K562 (cell line): ENCODE measurements around the gene PRTN3. TPM values are rescaled to one million over a fixed set of nuclear protein-coding genes. Genes with fewer than 3 reads are reported as not detected.

Experiments used
- ATAC-seq: fragments of 200-7000 bp; cut with Tn5 transposase; 3 replicates; pipeline ENCODE4 v1.9.1; 2020; ENCODE audit warnings: moderate library complexity
- BruUV-seq: library from RNA; stranded (reverse); fragments of 400-500 nt; replicated peaks from 2 replicates; lab custom pipeline; 2021; lab: Mats Ljungman, UMichigan
- CTCF ChIA-PET: fragments of 300-600 bp; formaldehyde crosslinking; extraction: SDS; loops from one replicate; lab custom pipeline; 2021; ENCODE audit warnings: low intra/inter-chr PET ratio; lab: Yijun Ruan, JAX
- POLR2A ChIA-PET: fragments of 300-600, 350-650 bp; sonication (Branson Sonifier 250); formaldehyde crosslinking; extraction: SDS; loops from one replicate; lab custom pipeline; 2021; ENCODE audit warnings: antibody characterized with exemption, inconsistent platforms; lab: Yijun Ruan, JAX
- DNase-seq, 4 experiments: peaks; one replicate each; pipeline versions ENCODE4 v3.0.0 to v3.0.0-alpha.2; 2011 to 2018; ENCODE audit warnings: low spot score in 3 of 4, mixed read lengths in 3 of 4; ENCODE audit errors: extremely low read depth in 1 of 4
- FAIRE-seq: peaks from 2 replicates; lab custom pipeline; 2011; peaks lifted over from hg19 to GRCh38; lab: Jason Lieb, UNC
- H2AFZ ChIP-seq: 2 replicates; pipeline ENCODE4 v1.6.0; 2011; ENCODE audit warnings: low read depth, low read length, control low read depth, inconsistent platforms
- H3K27ac ChIP-seq: fragments of 200-600 bp; 3 replicates; pipeline ENCODE4 v1.8.0; 2011; ENCODE audit warnings: low read depth, mild to moderate bottlenecking, control low read depth, inconsistent platforms, low read length, moderate library complexity, mixed read lengths; ENCODE audit errors: extremely low read depth
- H3K27me3 ChIP-seq, 2 experiments: fragments of 300-600 bp in 1 of 2; 2 replicates in 1 of 2; 3 replicates in 1 of 2; pipeline versions ENCODE4 v1.6.0 to v1.8.0; 2011; ENCODE audit warnings: inconsistent platforms in 2 of 2, low read length in 2 of 2, mild to moderate bottlenecking in 1 of 2, mixed read lengths in 1 of 2, moderate library complexity in 1 of 2; ENCODE audit not compliant: control insufficient read depth in 2 of 2, insufficient read depth in 2 of 2
- H3K36me3 ChIP-seq: fragments of 300-600 bp; 3 replicates; pipeline ENCODE4 v1.8.0; 2011; ENCODE audit warnings: mild to moderate bottlenecking, low read length, inconsistent platforms; ENCODE audit not compliant: control insufficient read depth, insufficient read depth
- H3K4me1 ChIP-seq, 2 experiments: fragments of 200-600 bp in 1 of 2; replicated peaks in 1 of 2; 2 replicates in 1 of 2; 3 replicates in 1 of 2; pipeline versions ENCODE4 v1.5.1 to v1.8.0; 2011; ENCODE audit warnings: inconsistent platforms in 2 of 2, low read length in 2 of 2, mild to moderate bottlenecking in 1 of 2, mixed read lengths in 1 of 2, moderate library complexity in 1 of 2; ENCODE audit not compliant: control insufficient read depth in 2 of 2, insufficient read depth in 2 of 2
- H3K4me2 ChIP-seq: 2 replicates; pipeline ENCODE4 v1.6.1; 2011; ENCODE audit warnings: low read length, control low read depth, inconsistent platforms, mixed read lengths; ENCODE audit not compliant: insufficient read depth
- H3K4me3 ChIP-seq: fragments of 200-600 bp; sonication (generic), shearing (Covaris generic); 2 replicates; pipeline ENCODE4 v1.5.1; 2016; ENCODE audit warnings: control low read depth, inconsistent platforms
- H3K79me2 ChIP-seq: fragments of 200-600 bp; 3 replicates; pipeline ENCODE4 v1.8.0; 2011; ENCODE audit warnings: low read length, inconsistent platforms; ENCODE audit not compliant: control insufficient read depth, insufficient read depth
- H3K9ac ChIP-seq, 2 experiments: 2 replicates each; pipeline versions ENCODE4 v1.6.0 to v1.6.1; 2011; ENCODE audit warnings: low read depth in 2 of 2, low read length in 2 of 2, control low read depth in 1 of 2, inconsistent platforms in 1 of 2, mild to moderate bottlenecking in 1 of 2, mixed read lengths in 1 of 2; ENCODE audit not compliant: insufficient read depth in 1 of 2
- H3K9me1 ChIP-seq: one replicate; pipeline ENCODE4 v1.6.0; 2011; ENCODE audit warnings: inconsistent platforms, mild to moderate bottlenecking, low read length, moderate library complexity; ENCODE audit not compliant: control insufficient read depth, insufficient read depth
- H3K9me3 ChIP-seq: replicated peaks from 2 replicates; pipeline ENCODE4 v1.5.1; 2011; ENCODE audit warnings: low read depth, low read length, inconsistent platforms; ENCODE audit not compliant: control insufficient read depth, insufficient read depth
- H4K20me1 ChIP-seq: replicated peaks from 2 replicates; pipeline ENCODE4 v1.6.1; 2011; ENCODE audit warnings: low read length, inconsistent platforms, mixed read lengths; ENCODE audit not compliant: control insufficient read depth, insufficient read depth
- KDM1A ChIP-seq, 2 experiments: fragments of 450-650 bp; IDR thresholded peaks; 2 replicates each; pipeline ENCODE4 v1.6.1; 2016; ENCODE audit warnings: mild to moderate bottlenecking in 2 of 2
- MAX ChIP-seq: sonication (generic); formaldehyde crosslinking; IDR thresholded peaks from 2 replicates; pipeline ENCODE4 v1.9.0; 2022; ENCODE audit warnings: mild to moderate bottlenecking, missing genetic modification reagents
- MNT ChIP-seq, 2 experiments: fragments of 450-650 bp; conservative IDR thresholded peaks; 2 replicates each; pipeline ENCODE4 v1.6.1; 2017; ENCODE audit warnings: mild to moderate bottlenecking in 2 of 2, moderate library complexity in 2 of 2
- NFXL1 ChIP-seq: fragments of 450-650 bp; formaldehyde crosslinking; IDR thresholded peaks from 2 replicates; pipeline ENCODE4 v1.4.0; 2021; ENCODE audit warnings: mild to moderate bottlenecking
- TSC22D4 ChIP-seq: fragments of 450-650 bp; IDR thresholded peaks from 2 replicates; pipeline ENCODE4 v1.6.1; 2016; ENCODE audit warnings: missing genetic modification characterization, missing biosample characterization, control low read depth
- ZBTB2 ChIP-seq: fragments of 450-650 bp; IDR thresholded peaks from 2 replicates; pipeline ENCODE4 v1.6.1; 2016; ENCODE audit warnings: antibody characterized with exemption
- ZBTB5 ChIP-seq: fragments of 450-650 bp; IDR thresholded peaks from 2 replicates; pipeline ENCODE4 v1.6.1; 2017; ENCODE audit warnings: antibody characterized with exemption
- ZNF583 ChIP-seq: fragments of 250-450 bp; sonication (Bioruptor Pico); IDR thresholded peaks from 2 replicates; pipeline ENCODE4 v1.4.0; 2020
- WGBS: fragments of 100-300 bp; shearing (Covaris generic); methylation state at CpG from one replicate; pipeline ENCODE4 v1.1.6; 2016; ENCODE audit warnings: low coverage, mixed read lengths; ENCODE audit not compliant: insufficient coverage; ENCODE audit errors: missing lambda C conversion rate; 5-methylcytosine and 5-hydroxymethylcytosine counted together
- in situ Hi-C: fragments of 300-500 bp; cut with MboI; formaldehyde crosslinking; loops from 4 replicates; pipeline ENCODE4 v1.15.0; 2018; ENCODE audit warnings: inconsistent platforms, mixed read lengths
- intact Hi-C: fragments of 100-400 bp; cut with micrococcal nuclease; formaldehyde crosslinking; loops from 2 replicates; pipeline ENCODE4 v1.14.2; 2022
- polyA plus RNA-seq, 8 experiments: library from polyadenylated mRNA; depleted of rRNA in 4 of 8; stranded (reverse) in 5 of 8; unstranded in 3 of 8; fragments of >200 nt; fragmentation: Nextera tagmentation in 2 of 8; fragmentation: Illumina TruSeq in 1 of 8; extraction: Ambion mirVana in 2 of 8; extraction: Trizol in 1 of 8; gene quantifications; 2 replicates each; pipeline versions ENCODE4 v1.2.1 to v1.2.3, GENCODE V29; 2011 to 2014; ENCODE audit warnings: inconsistent platforms in 1 of 8, missing spikeins in 1 of 8
- total RNA-seq, 7 experiments: library from RNA; depleted of rRNA in 6 of 7; stranded (reverse); fragments of >200 nt in 6 of 7; fragmentation: Illumina TruSeq in 2 of 7; extraction: Trizol in 2 of 7; gene quantifications; 2 replicates each; pipeline versions ENCODE4 v1.2.1 to v1.2.3, GENCODE V29; 2011 to 2021; ENCODE audit warnings: low replicate concordance in 1 of 7
- TF ChIP-seq, protein P1 (sequence below), 3 experiments: fragments of 200-800 bp in 1 of 3; sonication (Bioruptor generic) in 1 of 3; sonication (generic) in 1 of 3; formaldehyde crosslinking in 1 of 3; IDR thresholded peaks; 2 replicates each; pipeline versions ENCODE4 v1.6.1 to v1.8.0; 2016 to 2022; ENCODE audit warnings: mild to moderate bottlenecking in 2 of 3, missing compliant biosample characterization in 2 of 3, missing genetic modification characterization in 2 of 3, missing genetic modification reagents in 1 of 3
- TF ChIP-seq, protein P2 (sequence below): fragments of 450-650 bp; formaldehyde crosslinking; IDR thresholded peaks from 2 replicates; pipeline ENCODE4 v1.4.0; 2020; ENCODE audit warnings: mild to moderate bottlenecking, moderate library complexity

PRTN3 gene
- total and polyA plus RNA-seq, 9 of the 15 experiments (the other 6 are each of a cell fraction or from before 2014, with no cell fraction given): 0.14 to 0.86 (median 0.43) TPM; not detected in 3

DNA sequence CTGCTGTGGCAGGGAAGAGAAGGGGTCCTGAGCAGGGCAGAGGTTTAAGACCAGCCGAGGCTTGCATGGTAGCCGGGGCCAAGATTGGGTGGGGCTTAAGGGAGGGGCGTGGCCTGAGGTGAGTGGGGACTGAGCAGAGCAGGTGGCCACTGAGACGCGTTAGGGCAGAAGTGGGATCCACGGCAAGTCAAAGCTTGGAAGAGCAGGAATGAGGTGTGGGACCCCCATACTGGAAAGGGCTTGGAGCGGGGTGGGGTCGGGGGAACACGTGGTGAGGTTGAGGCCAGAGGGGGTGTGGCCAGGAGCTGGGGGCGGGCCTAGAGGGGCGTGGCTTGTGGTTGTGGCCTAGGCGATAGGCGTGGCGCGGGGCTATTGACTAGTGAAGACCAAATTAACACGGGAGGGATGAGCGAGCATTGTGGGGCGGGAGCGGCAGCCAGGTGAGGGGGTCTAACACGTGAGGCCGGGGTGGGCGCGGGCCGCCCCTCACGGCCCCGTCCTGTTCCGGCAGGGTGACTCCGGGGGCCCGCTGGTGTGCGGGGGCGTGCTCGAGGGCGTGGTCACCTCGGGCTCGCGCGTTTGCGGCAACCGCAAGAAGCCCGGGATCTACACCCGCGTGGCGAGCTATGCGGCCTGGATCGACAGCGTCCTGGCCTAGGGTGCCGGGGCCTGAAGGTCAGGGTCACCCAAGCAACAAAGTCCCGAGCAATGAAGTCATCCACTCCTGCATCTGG is 21.9 kb downstream of the PRTN3 start (continued):
- TF ChIP-seq ZBTB2: no peak
- no peak for TF ChIP-seq ZNF583 (CRISPR knock-in tag)
- no peak for TF ChIP-seq TSC22D4
- peak; percentile 91 for TF ChIP-seq MAX (CRISPR knock-in tag)
- TF ChIP-seq, protein P1, sequence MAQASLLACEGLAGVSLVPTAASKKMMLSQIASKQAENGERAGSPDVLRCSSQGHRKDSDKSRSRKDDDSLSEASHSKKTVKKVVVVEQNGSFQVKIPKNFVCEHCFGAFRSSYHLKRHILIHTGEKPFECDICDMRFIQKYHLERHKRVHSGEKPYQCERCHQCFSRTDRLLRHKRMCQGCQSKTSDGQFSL (CRISPR knock-in tag; IDR thresholded peaks at IDR 0.05): no peak
- TF ChIP-seq, protein P1 (tag; IDR thresholded peaks at IDR 0.05): no peak
- TF ChIP-seq, all 486 proteins: peak for 78

- ChIA-PET CTCF (interaction anchor here (0.6 kb wide), 2 partner anchors 88 to 933 kb away, joined by 3 to 4 read pairs; no protein-coding TSS in a partner anchor), POLR2A (interaction anchor here (0.5 to 1.6 kb wide), 4 partner anchors 44 to 226 kb away, joined by 3 to 5 read pairs (median 4); no protein-coding TSS in a partner anchor)
- peak overlapping the region; percentile 57 to 76; a peak in 3 of 4 replicates for H3K9ac ChIP-seq
- no peaks in the 10 kb centered on the region for H3K9me3 ChIP-seq
- H4K20me1 ChIP-seq: no peaks in the 10 kb centered on the region
- no peak for FAIRE-seq
- no peak overlapping the region; the same call in 1 of the 2 replicates for H2AFZ ChIP-seq
- peaks cover 12% of the 10 kb centered on the region for H3K79me2 ChIP-seq
- ATAC-seq: no peak
- in situ Hi-C loops (no loop called here), intact Hi-C loops (loop anchor here (2.0 to 5.0 kb wide), 3 partner anchors 92 to 379 kb away; partner anchors contain the start of genes ATP5F1D and WDR18)
- peak overlapping the region; percentile 91 for H3K27ac ChIP-seq
- no peak for DNase-seq
- no TSS peak for BruUV-seq
- peak overlapping the region; percentile 36; the same call in 1 of the 2 replicates for H3K4me3 ChIP-seq
- peaks cover 25 to 77% of the 10 kb centered on the region in 2 experiments for H3K4me1 ChIP-seq
- no peaks in the 10 kb centered on the region for H3K27me3 ChIP-seq
- H3K9me1 ChIP-seq: no peaks in the 10 kb centered on the region
- peaks cover 29% of the 10 kb centered on the region; the same call in 2 of the 3 replicates for H3K36me3 ChIP-seq
- peak overlapping the region; percentile 72 for H3K4me2 ChIP-seq
- WGBS: 74% methylated on average over 6 of the region's 7 CpGs
- no peak for TF ChIP-seq ZBTB5
- TF ChIP-seq MNT (conservative IDR thresholded peaks at IDR 0.05): no peak
- TF ChIP-seq KDM1A (IDR thresholded peaks at IDR 0.05): peak; percentile 48 to 52; a peak in 3 of 4 replicates
- TF ChIP-seq, protein P2, sequence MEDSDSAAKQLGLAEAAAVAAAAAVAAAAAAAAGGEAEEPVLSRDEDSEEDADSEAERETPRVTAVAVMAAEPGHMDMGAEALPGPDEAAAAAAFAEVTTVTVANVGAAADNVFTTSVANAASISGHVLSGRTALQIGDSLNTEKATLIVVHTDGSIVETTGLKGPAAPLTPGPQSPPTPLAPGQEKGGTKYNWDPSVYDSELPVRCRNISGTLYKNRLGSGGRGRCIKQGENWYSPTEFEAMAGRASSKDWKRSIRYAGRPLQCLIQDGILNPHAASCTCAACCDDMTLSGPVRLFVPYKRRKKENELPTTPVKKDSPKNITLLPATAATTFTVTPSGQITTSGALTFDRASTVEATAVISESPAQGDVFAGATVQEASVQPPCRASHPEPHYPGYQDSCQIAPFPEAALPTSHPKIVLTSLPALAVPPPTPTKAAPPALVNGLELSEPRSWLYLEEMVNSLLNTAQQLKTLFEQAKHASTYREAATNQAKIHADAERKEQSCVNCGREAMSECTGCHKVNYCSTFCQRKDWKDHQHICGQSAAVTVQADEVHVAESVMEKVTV (CRISPR knock-in tag): no peak
- no peak for TF ChIP-seq NFXL1 (CRISPR knock-in tag)
Measured at GRCh38 chr19:863315-863620, 22.5 kb downstream of the PRTN3 start.
